HepG2 (cell line): ENCODE data around the gene CHST4. TPM values are rescaled to one million over a fixed set of nuclear protein-coding genes. Genes with fewer than 3 reads are reported as not detected.
A peak's percentile ranks its signal among the peaks of the same experiment; 100 is the strongest.

Experiments used
- ATAC-seq: fragments of 200-7000 bp; cut with Tn5 transposase; 3 replicates; pipeline ENCODE4 v1.9.1; 2020; ENCODE audit warnings: mild to moderate bottlenecking, moderate library complexity
- BruUV-seq: library from RNA; stranded (reverse); fragments of 400-500 nt; replicated peaks from 2 replicates; lab custom pipeline; 2021; lab: Mats Ljungman, UMichigan
- CTCF ChIA-PET: fragments of 300-600 bp; formaldehyde crosslinking; extraction: SDS; loops from one replicate; lab custom pipeline; 2021; ENCODE audit warnings: low total read pairs, inconsistent platforms, low intra/inter-chr PET ratio; lab: Yijun Ruan, JAX
- POLR2A ChIA-PET: fragments of 350-600 bp; sonication (Branson Sonifier 250); formaldehyde crosslinking; loops from one replicate; lab custom pipeline; 2020; ENCODE audit warnings: antibody characterized with exemption, inconsistent platforms; lab: Yijun Ruan, JAX
- DNase-seq: peaks from one replicate; pipeline ENCODE4 v3.0.0-alpha.2; 2015; ENCODE audit warnings: low spot score
- FAIRE-seq: peaks from 3 replicates; lab custom pipeline; 2011; peaks lifted over from hg19 to GRCh38; lab: Jason Lieb, UNC
- H2AFZ ChIP-seq: one replicate; pipeline ENCODE4 v1.6.1; 2011; ENCODE audit warnings: low read length, inconsistent platforms
- H3K27ac ChIP-seq: fragments of 300-600 bp; 3 replicates; pipeline ENCODE4 v1.8.0; 2011; ENCODE audit warnings: mixed run types, mild to moderate bottlenecking, mixed read lengths, low read length, inconsistent platforms; ENCODE audit not compliant: insufficient read depth; ENCODE audit errors: extremely low read length
- H3K27me3 ChIP-seq, 2 experiments: fragments of 200-600 bp in 1 of 2; 2 replicates in 1 of 2; 3 replicates in 1 of 2; pipeline versions ENCODE4 v1.6.0 to v1.8.0; 2011; ENCODE audit warnings: low read length in 2 of 2, mild to moderate bottlenecking in 2 of 2, moderate library complexity in 2 of 2, inconsistent platforms in 1 of 2; ENCODE audit not compliant: insufficient read depth in 2 of 2, control insufficient read depth in 1 of 2
- H3K36me3 ChIP-seq, 2 experiments: fragments of 200-600 bp in 1 of 2; replicated peaks in 1 of 2; 2 replicates in 1 of 2; 3 replicates in 1 of 2; pipeline versions ENCODE4 v1.5.1 to v1.8.0; 2011; ENCODE audit warnings: low read length in 2 of 2, inconsistent platforms in 1 of 2; ENCODE audit not compliant: insufficient read depth in 2 of 2, control insufficient read depth in 1 of 2
- H3K4me1 ChIP-seq: 2 replicates; pipeline ENCODE4 v1.5.1; 2012; ENCODE audit warnings: low read length, inconsistent platforms; ENCODE audit not compliant: insufficient read depth
- H3K4me2 ChIP-seq: 2 replicates; pipeline ENCODE4 v1.6.0; 2011; ENCODE audit warnings: low read depth, low read length, inconsistent platforms
- H3K4me3 ChIP-seq, 3 experiments: fragments of 200-600 bp in 1 of 3; sonication (generic), shearing (Covaris generic) in 1 of 3; replicated peaks in 1 of 3; 2 replicates each; pipeline ENCODE4 v1.5.1; 2011 to 2016; ENCODE audit warnings: low read length in 3 of 3, inconsistent platforms in 2 of 3, low read depth in 2 of 3, mild to moderate bottlenecking in 2 of 3, control low read depth in 1 of 3, mixed read lengths in 1 of 3; ENCODE audit not compliant: insufficient read depth in 1 of 3
- H3K79me2 ChIP-seq: one replicate; pipeline ENCODE4 v1.6.1; 2011; ENCODE audit warnings: low read length, inconsistent platforms; ENCODE audit not compliant: insufficient read depth
- H3K9ac ChIP-seq: 2 replicates; pipeline ENCODE4 v1.6.0; 2011; ENCODE audit warnings: mild to moderate bottlenecking, low read depth, low read length, inconsistent platforms; ENCODE audit not compliant: insufficient read depth
- H3K9me3 ChIP-seq: 2 replicates; pipeline ENCODE4 v1.5.1; 2012; ENCODE audit warnings: mild to moderate bottlenecking, low read length
- H4K20me1 ChIP-seq: 2 replicates; pipeline ENCODE4 v1.6.0; 2011; ENCODE audit warnings: inconsistent platforms, mild to moderate bottlenecking, low read length, moderate library complexity; ENCODE audit not compliant: insufficient read depth
- ZNF687 ChIP-seq: sonication (generic); formaldehyde crosslinking; IDR thresholded peaks from 2 replicates; pipeline ENCODE4 v1.5.1; 2020; ENCODE audit warnings: mild to moderate bottlenecking, missing genetic modification reagents, moderate library complexity
- WGBS: methylation state at CpG from one replicate; pipeline ENCODE4 v1.1.6; 2017; ENCODE audit warnings: low lambda C conversion rate; 5-methylcytosine and 5-hydroxymethylcytosine counted together
- in situ Hi-C: cut with HindIII; loops from 2 replicates; pipeline ENCODE4 v1.10.0; 2017; ENCODE audit warnings: low pct_unique_long_range_greater_than_20kb; ENCODE audit not compliant: extremely low pct_ligation_motif_present
- intact Hi-C: fragments of 100-400 bp; cut with micrococcal nuclease; formaldehyde crosslinking; loops from one replicate; pipeline ENCODE4 v1.10.0; 2022; ENCODE audit not compliant: unreplicated experiment
- polyA plus RNA-seq, 8 experiments: library from polyadenylated mRNA; depleted of rRNA in 3 of 8; stranded (reverse) in 7 of 8; unstranded in 1 of 8; fragments of >200 nt; fragmentation: Illumina TruSeq in 4 of 8; extraction: Trizol in 4 of 8; gene quantifications; 2 replicates each; pipeline versions ENCODE4 v1.2.1 to v1.2.3, GENCODE V29; 2011 to 2016; ENCODE audit warnings: low read depth in 4 of 8, missing spikeins in 1 of 8, mixed read lengths in 1 of 8; ENCODE audit not compliant: insufficient read depth in 1 of 8
- total RNA-seq, 5 experiments: library from RNA; depleted of rRNA; stranded (reverse); fragments of >200 nt; fragmentation: Illumina TruSeq; extraction: Trizol; gene quantifications; 2 replicates each; pipeline ENCODE4 v1.2.3, GENCODE V29; 2016; ENCODE audit warnings: low read depth in 1 of 5
- TF ChIP-seq, protein P1 (sequence below): fragments of 450-650 bp; IDR thresholded peaks from 2 replicates; pipeline ENCODE4 v1.6.1; 2016
- TF ChIP-seq, protein P2 (sequence below): sonication (generic); formaldehyde crosslinking; IDR thresholded peaks from 2 replicates; pipeline ENCODE4 v1.4.0; 2020; ENCODE audit warnings: mild to moderate bottlenecking, missing genetic modification reagents

CHST4 gene
- total and polyA plus RNA-seq, 2 of the 13 experiments (the other 11 are each of a cell fraction or from before 2014, with no cell fraction given) = not detected

- ATAC-seq = no peak; the same call in 2 of the 3 replicates
- no TSS peak for BruUV-seq
- H3K36me3 ChIP-seq = no peaks in the 10 kb centered on the region
- no peaks in the 10 kb centered on the region for H3K79me2 ChIP-seq
- H3K9ac ChIP-seq = no peak overlapping the region
- TF ChIP-seq ZNF687 (CRISPR knock-in tag) = 0 out of 2 replicates have a peak, but pooled peaks have one; percentile 11
- TF ChIP-seq, protein P1, sequence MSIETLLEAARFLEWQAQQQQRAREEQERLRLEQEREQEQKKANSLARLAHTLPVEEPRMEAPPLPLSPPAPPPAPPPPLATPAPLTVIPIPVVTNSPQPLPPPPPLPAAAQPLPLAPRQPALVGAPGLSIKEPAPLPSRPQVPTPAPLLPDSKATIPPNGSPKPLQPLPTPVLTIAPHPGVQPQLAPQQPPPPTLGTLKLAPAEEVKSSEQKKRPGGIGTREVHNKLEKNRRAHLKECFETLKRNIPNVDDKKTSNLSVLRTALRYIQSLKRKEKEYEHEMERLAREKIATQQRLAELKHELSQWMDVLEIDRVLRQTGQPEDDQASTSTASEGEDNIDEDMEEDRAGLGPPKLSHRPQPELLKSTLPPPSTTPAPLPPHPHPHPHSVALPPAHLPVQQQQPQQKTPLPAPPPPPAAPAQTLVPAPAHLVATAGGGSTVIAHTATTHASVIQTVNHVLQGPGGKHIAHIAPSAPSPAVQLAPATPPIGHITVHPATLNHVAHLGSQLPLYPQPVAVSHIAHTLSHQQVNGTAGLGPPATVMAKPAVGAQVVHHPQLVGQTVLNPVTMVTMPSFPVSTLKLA = peak; percentile 78
- TF ChIP-seq, protein P2, sequence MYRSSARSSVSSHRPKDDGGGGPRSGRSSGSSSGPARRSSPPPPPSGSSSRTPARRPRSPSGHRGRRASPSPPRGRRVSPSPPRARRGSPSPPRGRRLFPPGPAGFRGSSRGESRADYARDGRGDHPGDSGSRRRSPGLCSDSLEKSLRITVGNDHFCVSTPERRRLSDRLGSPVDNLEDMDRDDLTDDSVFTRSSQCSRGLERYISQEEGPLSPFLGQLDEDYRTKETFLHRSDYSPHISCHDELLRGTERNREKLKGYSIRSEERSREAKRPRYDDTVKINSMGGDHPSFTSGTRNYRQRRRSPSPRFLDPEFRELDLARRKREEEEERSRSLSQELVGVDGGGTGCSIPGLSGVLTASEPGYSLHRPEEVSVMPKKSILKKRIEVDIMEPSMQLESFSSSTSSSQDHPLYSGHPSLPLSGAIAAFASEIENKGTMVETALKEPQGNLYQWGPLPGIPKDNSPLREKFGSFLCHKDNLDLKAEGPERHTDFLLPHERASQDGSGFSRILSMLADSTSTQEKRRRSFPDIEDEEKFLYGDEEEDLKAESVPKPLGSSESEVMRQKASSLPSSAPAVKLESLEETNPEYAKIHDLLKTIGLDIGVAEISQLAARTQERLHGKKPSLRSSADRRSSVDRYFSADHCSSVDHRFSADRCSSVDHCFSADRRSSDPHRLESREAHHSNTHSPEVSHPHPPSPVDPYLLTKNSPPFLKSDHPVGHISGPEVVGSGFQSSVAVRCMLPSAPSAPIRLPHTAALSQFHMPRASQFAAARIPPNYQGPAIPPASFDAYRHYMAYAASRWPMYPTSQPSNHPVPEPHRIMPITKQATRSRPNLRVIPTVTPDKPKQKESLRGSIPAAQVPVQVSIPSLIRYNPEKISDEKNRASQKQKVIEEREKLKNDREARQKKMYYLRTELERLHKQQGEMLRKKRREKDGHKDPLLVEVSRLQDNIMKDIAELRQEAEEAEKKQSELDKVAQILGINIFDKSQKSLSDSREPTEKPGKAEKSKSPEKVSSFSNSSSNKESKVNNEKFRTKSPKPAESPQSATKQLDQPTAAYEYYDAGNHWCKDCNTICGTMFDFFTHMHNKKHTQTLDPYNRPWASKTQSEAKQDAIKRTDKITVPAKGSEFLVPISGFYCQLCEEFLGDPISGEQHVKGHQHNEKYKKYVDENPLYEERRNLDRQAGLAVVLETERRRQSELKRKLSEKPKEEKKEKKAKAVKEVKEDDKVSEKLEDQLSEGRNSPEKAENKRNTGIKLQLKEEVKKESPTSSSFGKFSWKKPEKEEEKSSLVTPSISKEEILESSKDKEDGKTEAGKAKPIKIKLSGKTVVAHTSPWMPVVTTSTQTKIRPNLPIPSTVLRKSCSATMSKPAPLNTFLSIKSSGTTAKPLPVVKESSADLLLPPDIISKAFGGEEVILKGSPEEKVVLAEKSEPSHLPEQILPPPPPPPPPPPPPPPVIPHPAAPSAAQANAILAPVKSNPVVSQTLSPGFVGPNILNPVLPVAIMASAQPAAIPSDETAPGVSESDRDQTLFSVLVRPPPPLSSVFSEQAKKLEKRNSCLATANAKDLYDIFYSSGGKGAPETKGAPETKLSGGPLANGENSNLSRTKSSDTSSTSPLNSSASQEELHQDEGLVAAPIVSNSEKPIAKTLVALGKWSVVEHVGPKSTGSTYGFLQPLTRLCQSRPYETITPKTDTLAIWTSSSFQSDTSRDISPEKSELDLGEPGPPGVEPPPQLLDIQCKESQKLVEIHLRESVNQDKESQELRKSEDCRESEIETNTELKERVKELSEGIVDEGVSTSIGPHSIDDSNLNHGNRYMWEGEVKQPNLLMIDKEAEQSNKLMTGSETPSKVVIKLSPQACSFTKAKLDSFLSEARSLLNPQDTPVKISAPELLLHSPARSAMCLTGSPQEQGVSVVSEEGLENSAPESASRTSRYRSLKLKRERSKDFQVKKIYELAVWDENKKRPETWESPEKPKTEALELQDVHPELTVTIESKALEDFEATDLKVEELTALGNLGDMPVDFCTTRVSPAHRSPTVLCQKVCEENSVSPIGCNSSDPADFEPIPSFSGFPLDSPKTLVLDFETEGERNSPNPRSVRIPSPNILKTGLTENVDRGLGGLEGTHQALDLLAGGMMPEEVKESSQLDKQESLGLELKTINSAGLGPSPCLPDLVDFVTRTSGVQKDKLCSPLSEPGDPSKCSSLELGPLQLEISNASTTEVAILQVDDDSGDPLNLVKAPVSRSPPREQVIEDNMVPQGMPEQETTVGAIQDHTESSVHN = no peak
- CTCF ChIA-PET = interaction anchor here (2.2 to 2.8 kb wide), 2 partner anchors 74 to 96 kb away, joined by 9 to 20 read pairs; partner anchors contain the start of gene TLE7
- H3K4me2 ChIP-seq = no peak overlapping the region
- H2AFZ ChIP-seq = no peak overlapping the region
- H4K20me1 ChIP-seq = no peaks in the 10 kb centered on the region
- POLR2A ChIA-PET = no interaction called here
- H3K27ac ChIP-seq = no peak overlapping the region
- no peak for DNase-seq
- intact Hi-C loops (loop anchor here (1.0 to 5.0 kb wide), 3 partner anchors 35 to 124 kb away; no protein-coding TSS in a partner anchor), in situ Hi-C loops (loop anchor here (5.0 kb wide), 1 partner anchor 35 kb away; no protein-coding TSS in a partner anchor)
- no peak for FAIRE-seq
- H3K27me3 ChIP-seq = peaks cover 0 to 19% of the 10 kb centered on the region in 2 experiments; a peak in 3 of 5 replicates
- no peaks in the 10 kb centered on the region for H3K4me1 ChIP-seq
- 58% methylated on average over 24 of the region's 28 CpGs for WGBS
- no peaks in the 10 kb centered on the region for H3K9me3 ChIP-seq
- H3K4me3 ChIP-seq = no peak overlapping the region
Measured at GRCh38 chr16:71536752-71537499, 10.7 kb downstream of the CHST4 start.
